Hematopoietic multipotent progenitor cell treated with erythropoietin and hydrocortisone succinate and interleukin-3 and kit ligand, for 4 days (in vitro differentiated cells): ENCODE data around the gene AGTPBP1.
"Not testable (repeated sequence)": the region's sequence is repeated elsewhere in the genome, so short reads cannot be mapped to it uniquely, and the experiment has no call there.

Experiments used
- DNase-seq: peaks from one replicate; pipeline ENCODE4 v3.0.0-alpha.2; 2015

Gene AGTPBP1

GRCh38 chr9:85610074-85610860, 131.5 kb downstream of the AGTPBP1 start:
- DNase-seq: peak; percentile 85

DNA sequence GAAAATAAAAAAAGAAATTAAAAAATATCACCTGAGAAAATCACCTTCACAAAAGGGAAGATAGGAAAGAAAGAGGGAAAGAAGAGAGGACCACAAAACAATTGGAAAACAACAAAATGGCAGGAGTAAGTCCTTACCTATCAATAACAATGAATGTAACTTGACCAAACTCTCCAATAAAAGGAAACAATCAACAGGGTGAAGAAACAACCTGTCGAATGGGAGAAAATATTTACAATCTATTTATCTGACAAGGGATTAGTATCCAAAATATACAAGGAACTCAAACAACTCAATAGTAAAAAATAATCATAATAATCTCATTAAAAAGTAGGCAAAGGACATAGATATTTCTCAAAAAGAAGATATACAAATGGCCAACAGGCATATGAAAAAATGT, 135.8 kb downstream of the AGTPBP1 start:
- DNase-seq: no peak

GRCh38 chr9:85603936-85604335, 137.8 kb downstream of the AGTPBP1 start:
- no peak for DNase-seq

GRCh38 chr9:85602742-85603141, 139.0 kb downstream of the AGTPBP1 start:
- DNase-seq: no peak

DNA sequence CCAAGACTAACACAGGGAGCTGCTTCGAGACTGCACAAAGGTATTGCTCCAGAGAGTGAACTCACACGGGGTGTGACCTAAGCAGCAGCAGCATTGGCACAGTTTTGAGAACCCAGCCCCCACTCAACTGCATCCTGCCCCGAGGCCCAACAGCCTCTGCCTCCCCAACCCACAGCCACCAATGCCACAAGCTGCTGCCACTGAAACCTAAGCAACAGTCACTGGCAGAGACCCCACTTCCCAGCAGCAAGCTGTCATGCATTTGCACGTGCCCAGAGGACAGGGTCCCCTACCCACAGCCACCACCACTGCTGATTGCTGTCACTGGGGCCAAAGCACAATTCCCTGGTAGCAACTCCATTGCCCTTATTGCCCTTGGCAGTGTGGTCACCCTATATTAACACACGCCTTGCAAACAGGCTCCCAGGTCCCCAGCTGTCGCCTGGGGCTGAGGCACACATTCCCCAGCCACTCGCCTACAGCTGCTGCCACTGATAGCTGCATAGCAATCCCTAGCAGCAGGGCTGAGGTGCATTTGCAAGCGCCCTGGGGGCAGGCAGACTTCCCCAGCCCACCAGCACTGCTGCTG, 141.0 kb downstream of the AGTPBP1 start:
- DNase-seq: peak; percentile 8

GRCh38 chr9:85599540-85600105, 142.1 kb downstream of the AGTPBP1 start:
- DNase-seq: no peak

DNA sequence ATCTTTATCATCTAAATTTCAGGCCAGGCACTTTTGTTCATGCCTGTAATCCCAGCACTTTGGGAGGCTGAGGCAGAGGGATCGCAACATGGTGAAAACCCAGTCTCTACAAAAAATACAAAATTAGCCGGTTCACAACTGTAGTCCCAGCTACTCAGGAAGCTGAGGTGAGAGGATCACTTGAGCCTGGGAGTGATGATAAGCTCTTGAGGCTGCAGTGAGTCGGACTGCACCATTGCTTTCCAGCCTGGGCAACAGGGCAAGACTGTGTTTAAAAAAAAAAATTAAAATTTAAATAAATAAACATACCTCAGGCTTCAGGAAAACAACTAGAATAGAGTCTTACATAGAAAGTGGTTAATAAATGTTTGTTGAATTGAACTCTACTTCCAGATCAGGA, 147.4 kb downstream of the AGTPBP1 start:
- DNase-seq: peak; percentile 50

DNA sequence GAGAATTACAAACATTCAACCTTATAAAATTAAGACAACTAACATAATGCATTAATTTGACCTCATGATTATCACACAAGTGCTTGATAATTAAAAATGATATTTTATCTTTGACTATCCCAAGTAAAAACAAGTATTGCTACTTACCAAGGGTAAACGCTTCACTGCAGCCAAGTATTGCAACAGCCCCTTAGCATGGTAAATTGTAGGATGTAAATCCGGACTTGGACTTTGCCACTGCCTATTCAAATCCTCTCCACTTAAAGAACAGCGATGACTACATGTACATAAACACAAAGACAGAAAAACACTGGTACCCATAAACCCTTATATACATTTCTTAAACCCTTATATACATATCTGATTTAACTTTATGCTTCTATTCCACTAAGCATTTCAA, 155.1 kb downstream of the AGTPBP1 start:
- no peak for DNase-seq

- DNase-seq: no peak
Observed at GRCh38 chr9:85577353-85577952, 164.3 kb downstream of the AGTPBP1 start.

GRCh38 chr9:85575868-85576267, 165.9 kb downstream of the AGTPBP1 start:
- DNase-seq: no peak

DNA sequence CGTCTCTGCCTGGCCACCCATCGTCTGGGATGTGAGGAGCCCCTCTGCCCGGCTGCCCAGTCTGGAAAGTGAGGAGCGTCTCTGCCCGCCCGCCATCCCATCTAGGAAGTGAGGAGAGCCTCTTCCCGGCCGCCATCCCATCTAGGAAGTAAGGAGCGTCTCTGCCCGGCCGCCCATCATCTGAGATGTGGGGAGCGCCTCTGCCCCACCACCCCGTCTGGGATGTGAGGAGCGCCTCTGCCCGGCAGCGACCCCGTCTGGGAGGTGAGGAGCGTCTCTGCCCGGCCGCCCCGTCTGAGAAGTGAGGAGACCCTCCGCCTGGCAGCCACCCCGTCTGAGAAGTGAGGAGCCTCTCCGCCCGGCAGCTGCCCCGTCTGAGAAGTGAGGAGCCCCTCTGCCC, 168.2 kb downstream of the AGTPBP1 start:
- DNase-seq: not testable (repeated sequence)

GRCh38 chr9:85572917-85573316, 168.8 kb downstream of the AGTPBP1 start:
- not testable (repeated sequence) for DNase-seq

DNA sequence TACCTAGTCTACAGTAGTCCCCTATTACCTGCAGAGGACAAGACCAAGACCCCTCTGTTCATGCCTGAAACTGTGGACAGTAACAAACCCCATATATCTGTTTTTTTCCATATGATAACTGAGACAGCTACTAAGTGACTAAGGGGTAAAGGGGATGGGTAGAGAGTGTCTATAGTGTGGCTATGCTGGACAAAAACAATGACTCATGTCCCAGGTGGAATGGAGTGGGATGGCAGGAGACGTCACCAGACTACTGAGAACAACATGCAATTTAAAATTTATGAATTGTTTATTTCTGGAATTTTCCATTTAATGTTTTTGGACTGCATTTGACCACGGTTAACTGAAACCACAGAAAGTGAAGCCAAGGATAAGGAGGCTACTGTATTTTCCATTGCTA, 171.8 kb downstream of the AGTPBP1 start:
- DNase-seq: no peak

- DNase-seq: no peak
Observed at GRCh38 chr9:85559526-85559925, 182.2 kb downstream of the AGTPBP1 start.

DNA sequence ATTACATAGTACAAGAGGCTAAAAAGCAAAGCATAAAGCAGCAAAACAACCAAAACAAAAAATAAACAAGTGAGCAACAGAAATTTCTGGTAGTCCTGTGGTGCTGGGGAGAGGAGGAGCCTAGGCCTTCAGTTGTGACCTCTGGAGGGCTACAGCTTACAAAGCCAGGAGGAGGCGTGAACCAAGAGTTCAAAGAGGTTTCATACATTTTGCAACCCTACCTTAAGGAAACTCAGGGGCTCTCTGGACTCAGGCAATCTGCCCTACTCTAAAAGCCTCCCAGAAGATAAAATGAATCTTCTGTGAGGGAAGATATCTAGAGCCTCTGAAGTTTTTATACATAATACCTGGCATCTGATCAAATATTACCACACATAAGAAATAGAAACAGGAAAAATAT, 187.4 kb downstream of the AGTPBP1 start:
- no peak for DNase-seq

DNA sequence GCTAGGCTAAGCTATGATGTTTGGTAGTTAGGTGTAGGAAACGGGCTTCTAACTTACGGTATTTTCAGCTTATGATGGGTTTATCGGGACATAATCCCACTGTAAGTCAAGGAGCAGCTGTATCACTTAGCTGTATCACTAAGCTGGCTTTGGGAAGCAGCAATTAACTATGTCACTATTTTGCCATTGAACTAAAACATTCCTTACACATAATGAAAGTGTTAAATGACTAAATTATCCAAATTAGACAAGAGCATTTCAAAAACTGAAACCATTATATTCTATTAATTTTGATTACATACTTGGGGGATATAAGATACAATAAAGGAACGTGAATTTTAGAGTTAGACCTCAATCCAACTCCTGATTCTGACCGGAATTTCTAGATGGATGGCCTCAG, 188.3 kb downstream of the AGTPBP1 start:
- no peak for DNase-seq

GRCh38 chr9:85547599-85547998, 194.2 kb downstream of the AGTPBP1 start:
- DNase-seq: no peak

DNA sequence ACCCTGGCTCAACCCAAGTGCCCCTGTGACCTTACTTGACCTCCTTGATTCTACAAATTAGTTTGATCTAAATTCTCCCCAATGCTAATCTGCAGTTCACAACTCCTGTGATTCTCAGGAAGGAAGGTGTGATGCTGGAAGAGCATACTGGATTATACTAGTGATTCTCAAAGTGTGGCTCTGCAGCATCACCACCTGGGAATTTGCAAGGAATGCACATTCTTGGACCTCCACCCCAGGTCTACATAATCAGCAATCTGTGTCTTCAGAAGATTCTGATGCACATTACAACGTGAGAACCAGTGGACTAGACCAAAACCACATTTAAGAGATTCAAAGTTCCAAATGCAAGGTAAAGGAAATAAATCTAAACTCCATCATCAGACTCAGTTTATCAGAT, 198.6 kb downstream of the AGTPBP1 start:
- no peak for DNase-seq

DNA sequence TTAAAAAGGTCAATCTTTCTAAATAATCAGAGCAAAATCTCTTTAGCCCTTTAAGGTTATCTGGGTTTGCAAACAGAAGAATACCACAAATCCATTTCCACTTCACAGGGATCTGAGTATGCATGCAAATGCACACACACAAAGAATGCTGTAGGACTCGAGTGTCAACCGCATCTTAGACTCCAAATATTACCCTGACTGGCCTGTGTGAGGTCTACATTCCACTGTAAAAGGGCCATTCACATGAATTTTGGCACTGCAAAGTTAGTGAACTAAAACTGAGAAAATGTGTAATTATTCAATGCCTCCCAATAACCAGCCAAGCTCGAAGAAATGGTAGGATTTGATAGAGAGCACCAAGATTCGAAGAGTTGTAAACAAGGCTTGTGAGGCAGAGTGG, 199.9 kb downstream of the AGTPBP1 start:
- DNase-seq: no peak

DNA sequence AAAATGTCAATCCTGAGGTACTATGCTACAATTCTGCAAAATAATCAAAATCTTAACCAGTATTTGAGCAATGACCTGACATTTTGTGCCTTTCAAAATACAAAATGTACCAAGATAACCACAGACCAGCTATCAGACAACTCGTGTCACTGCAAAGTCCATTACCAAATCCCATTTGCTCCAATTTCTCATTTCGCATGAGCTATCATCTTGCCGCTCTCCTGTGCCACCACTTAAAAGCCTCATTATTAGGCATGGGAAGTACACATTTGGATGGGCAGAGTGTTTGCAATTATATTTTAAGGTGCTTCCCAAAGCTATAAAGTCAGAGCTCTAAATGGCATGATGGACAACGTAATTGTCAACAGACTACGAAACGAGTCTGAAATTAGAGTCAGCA, 205.2 kb downstream of the AGTPBP1 start:
- DNase-seq: no peak

DNA sequence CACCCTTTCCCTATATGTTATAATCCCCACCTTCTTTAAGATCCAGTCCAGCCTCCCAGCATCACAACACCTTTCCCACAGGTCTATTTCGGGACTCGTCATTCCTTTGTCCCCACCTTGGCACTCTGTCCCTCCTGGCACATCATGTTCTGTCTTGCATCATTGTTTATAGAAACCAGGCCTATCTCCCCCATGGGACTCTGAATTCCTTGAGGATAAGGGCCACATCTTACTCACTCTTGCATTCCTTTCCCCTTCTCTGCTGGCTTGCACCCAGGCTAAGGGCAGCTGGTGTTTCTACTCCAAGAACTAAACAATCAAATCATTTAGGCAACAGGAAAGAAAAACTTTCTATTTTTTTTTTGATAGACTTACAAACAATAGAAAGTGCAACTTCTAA, 205.7 kb downstream of the AGTPBP1 start:
- DNase-seq: no peak

GRCh38 chr9:85534340-85534739, 207.4 kb downstream of the AGTPBP1 start:
- no peak for DNase-seq

DNA sequence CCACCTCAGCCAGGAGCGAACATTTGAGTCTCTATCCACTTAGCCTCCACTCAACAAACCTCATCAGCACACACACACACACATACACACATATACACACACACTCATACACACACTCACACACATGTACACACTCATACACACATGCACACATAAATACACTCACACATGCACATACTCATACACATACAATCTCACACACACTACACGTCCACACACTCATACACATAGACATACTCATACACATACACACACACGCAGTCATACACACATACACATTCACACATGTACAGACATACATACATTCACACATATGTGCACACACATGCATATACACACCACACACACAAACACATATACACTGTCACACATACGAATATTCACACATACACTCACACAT, 208.2 kb downstream of the AGTPBP1 start:
- no peak for DNase-seq

DNA sequence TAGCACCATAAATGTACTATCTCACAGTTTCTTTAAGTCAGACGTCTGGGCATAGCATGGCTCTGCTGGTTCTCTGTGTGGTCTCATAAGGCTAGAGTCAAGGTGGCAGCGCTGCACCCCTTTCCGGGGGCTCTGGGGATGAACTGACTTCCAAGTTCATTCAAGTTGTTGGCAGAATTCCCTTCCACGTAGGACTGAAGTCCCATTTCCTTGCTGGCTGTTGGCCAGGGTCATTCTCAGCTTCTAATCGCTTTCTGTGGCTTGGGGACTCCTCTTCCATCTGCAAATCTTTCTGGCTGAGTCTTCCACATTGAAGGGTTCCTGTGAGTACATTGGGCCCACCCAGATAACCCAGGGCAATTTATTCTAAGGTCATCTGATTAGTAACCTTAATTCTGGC, 211.0 kb downstream of the AGTPBP1 start:
- DNase-seq: no peak
